Mesenchymal stem cell (in vitro differentiated cells and primary cell): ENCODE results near the gene CERKL.

Experiments used
- DNase-seq: peaks from one replicate; pipeline ENCODE4 v3.0.0-alpha.2; 2013
- H2AFZ ChIP-seq: one replicate; pipeline ENCODE4 v1.6.1; 2013; ENCODE audit warnings: low read depth, mild to moderate bottlenecking, control low read depth, inconsistent platforms, low read length, moderate library complexity
- H2AK5ac ChIP-seq: 2 replicates; pipeline ENCODE4 v1.6.1; 2013; ENCODE audit warnings: low read length, moderate library complexity, mild to moderate bottlenecking, inconsistent platforms; ENCODE audit not compliant: severe bottlenecking
- H2BK120ac ChIP-seq: one replicate; pipeline ENCODE4 v1.6.1; 2013; ENCODE audit warnings: low read depth, mild to moderate bottlenecking, inconsistent platforms, low read length, moderate library complexity
- H2BK12ac ChIP-seq, 2 experiments: one replicate each; pipeline ENCODE4 v1.6.1; 2013; ENCODE audit warnings: inconsistent platforms in 2 of 2, low read length in 2 of 2, mild to moderate bottlenecking in 2 of 2, moderate library complexity in 2 of 2, control low read depth in 1 of 2
- H2BK15ac ChIP-seq: one replicate; pipeline ENCODE4 v1.6.1; 2013; ENCODE audit warnings: mild to moderate bottlenecking, low read depth, inconsistent platforms; ENCODE audit not compliant: poor library complexity, severe bottlenecking
- H2BK5ac ChIP-seq: 2 replicates; pipeline ENCODE4 v1.6.1; 2013; ENCODE audit warnings: low read depth, mild to moderate bottlenecking, low read length, control low read depth, inconsistent platforms; ENCODE audit not compliant: poor library complexity, severe bottlenecking
- H3K14ac ChIP-seq, 2 experiments: one replicate each; pipeline ENCODE4 v1.6.1; 2013; ENCODE audit warnings: inconsistent platforms in 2 of 2, low read length in 2 of 2, control low read depth in 1 of 2, mild to moderate bottlenecking in 1 of 2, moderate library complexity in 1 of 2
- H3K18ac ChIP-seq, 2 experiments: one replicate each; pipeline ENCODE4 v1.6.1; 2013; ENCODE audit warnings: inconsistent platforms in 2 of 2, low read length in 2 of 2, control low read depth in 1 of 2, low read depth in 1 of 2, mild to moderate bottlenecking in 1 of 2
- H3K23ac ChIP-seq, 2 experiments: one replicate each; pipeline ENCODE4 v1.6.1; 2013; ENCODE audit warnings: inconsistent platforms in 2 of 2, low read length in 2 of 2, mild to moderate bottlenecking in 2 of 2, moderate library complexity in 2 of 2, control low read depth in 1 of 2
- H3K27ac ChIP-seq: 2 replicates; pipeline ENCODE4 v1.5.1; 2013; ENCODE audit warnings: mild to moderate bottlenecking, moderate library complexity, low read length, control low read depth, inconsistent platforms; ENCODE audit not compliant: poor library complexity, severe bottlenecking
- H3K27me3 ChIP-seq, 2 experiments: 2 replicates each; pipeline versions ENCODE4 v1.6.1 to v1.7.0; 2013; ENCODE audit warnings: low read length in 2 of 2, mild to moderate bottlenecking in 2 of 2, moderate library complexity in 2 of 2, control low read depth in 1 of 2, inconsistent platforms in 1 of 2; ENCODE audit not compliant: control insufficient read depth in 1 of 2, insufficient read depth in 1 of 2
- H3K36me3 ChIP-seq, 2 experiments: 2 replicates each; pipeline versions ENCODE4 v1.6.1 to v1.7.0; 2013; ENCODE audit warnings: low read length in 2 of 2, control low read depth in 1 of 2, inconsistent platforms in 1 of 2, low read depth in 1 of 2, mild to moderate bottlenecking in 1 of 2; ENCODE audit not compliant: insufficient read depth in 2 of 2, control insufficient read depth in 1 of 2
- H3K4ac ChIP-seq, 2 experiments: one replicate each; pipeline ENCODE4 v1.6.1; 2013; ENCODE audit warnings: inconsistent platforms in 2 of 2, low read length in 2 of 2, mild to moderate bottlenecking in 2 of 2, moderate library complexity in 2 of 2, control low read depth in 1 of 2, low read depth in 1 of 2
- H3K4me1 ChIP-seq: 2 replicates; pipeline ENCODE4 v1.6.1; 2013; ENCODE audit warnings: low read depth, low read length, control low read depth; ENCODE audit not compliant: control insufficient read depth, insufficient read depth
- H3K4me2 ChIP-seq: 2 replicates; pipeline ENCODE4 v1.6.1; 2013; ENCODE audit warnings: low read length, mild to moderate bottlenecking, inconsistent platforms; ENCODE audit not compliant: poor library complexity, severe bottlenecking
- H3K4me3 ChIP-seq, 2 experiments: 2 replicates each; pipeline versions ENCODE4 v1.5.1 to v1.7.0; 2013; ENCODE audit warnings: low read length in 2 of 2, mild to moderate bottlenecking in 2 of 2, control low read depth in 1 of 2, low read depth in 1 of 2; ENCODE audit not compliant: insufficient read depth in 1 of 2
- H3K79me1 ChIP-seq: replicated peaks from 2 replicates; pipeline ENCODE4 v1.6.1; 2013; ENCODE audit warnings: mild to moderate bottlenecking, control low read depth, low read length, inconsistent platforms; ENCODE audit not compliant: poor library complexity, severe bottlenecking
- H3K9ac ChIP-seq: 2 replicates; pipeline ENCODE4 v1.7.0; 2013; ENCODE audit warnings: mild to moderate bottlenecking, low read length, moderate library complexity
- H3K9me3 ChIP-seq: 2 replicates; pipeline ENCODE4 v1.7.0; 2013; ENCODE audit warnings: mild to moderate bottlenecking, low read length; ENCODE audit not compliant: control insufficient read depth
- H4K8ac ChIP-seq: one replicate; pipeline ENCODE4 v1.6.1; 2013; ENCODE audit warnings: inconsistent platforms, mild to moderate bottlenecking, low read length, moderate library complexity
- H4K91ac ChIP-seq: one replicate; pipeline ENCODE4 v1.6.1; 2013; ENCODE audit warnings: mild to moderate bottlenecking, low read length, inconsistent platforms
- WGBS: methylation state at CpG from one replicate; pipeline ENCODE4 v1.1.7; 2013; ENCODE audit warnings: mixed read lengths; 5-methylcytosine and 5-hydroxymethylcytosine counted together

CERKL gene

GRCh38 chr2:181520253-181520652 lies 136.7 kb downstream of the CERKL start:
- no peaks in the 10 kb centered on the region for H3K9me3 ChIP-seq
- H3K4me1 ChIP-seq, result no peaks in the 10 kb centered on the region
- no peak overlapping the region for H2BK15ac ChIP-seq
- no peak overlapping the region for H3K4ac ChIP-seq
- H2BK120ac ChIP-seq, result no peak overlapping the region
- peaks cover 0 to 10% of the 10 kb centered on the region in 2 experiments for H3K36me3 ChIP-seq
- no peak overlapping the region for H3K4me2 ChIP-seq
- H2BK12ac ChIP-seq, result no peak overlapping the region
- H3K14ac ChIP-seq, result no peak overlapping the region
- H3K79me1 ChIP-seq, result no peaks in the 10 kb centered on the region
- no peak overlapping the region for H3K27ac ChIP-seq
- no peak overlapping the region for H4K91ac ChIP-seq
- no peak overlapping the region for H3K23ac ChIP-seq
- no peak overlapping the region for H2AFZ ChIP-seq
- H3K9ac ChIP-seq, result no peak overlapping the region
- no peak for DNase-seq
- no peaks in the 10 kb centered on the region for H3K27me3 ChIP-seq
- H4K8ac ChIP-seq, result no peak overlapping the region
- H2BK5ac ChIP-seq, result no peak overlapping the region
- H3K18ac ChIP-seq, result no peak overlapping the region
- no peak overlapping the region for H2AK5ac ChIP-seq
- WGBS, result 95% methylated on average over 1 of the region's 1 CpG
- no peak overlapping the region for H3K4me3 ChIP-seq

- Histone ChIP-seq H3K4me3 (no peak overlapping the region), H3K23ac (no peak overlapping the region), H3K27me3 (no peaks in the 10 kb centered on the region), H3K4me1 (no peaks in the 10 kb centered on the region), H3K79me1 (no peaks in the 10 kb centered on the region), H3K36me3 (peaks cover 0 to 22% of the 10 kb centered on the region in 2 experiments), H3K27ac (no peak overlapping the region), H3K9ac (no peak overlapping the region), H3K4me2 (no peak overlapping the region), H2BK5ac (no peak overlapping the region), H3K18ac (no peak overlapping the region), H2BK120ac (no peak overlapping the region), H2AFZ (no peak overlapping the region), H3K9me3 (no peaks in the 10 kb centered on the region), H2BK12ac (no peak overlapping the region), H4K8ac (no peak overlapping the region), H4K91ac (no peak overlapping the region), H3K14ac (no peak overlapping the region), H2BK15ac (no peak overlapping the region), H3K4ac (no peak overlapping the region), H2AK5ac (no peak overlapping the region)
- 33% methylated on average over 1 of the region's 1 CpG for WGBS
- no peak for DNase-seq
These were observed 139.1 kb downstream of the CERKL start for GRCh38 chr2:181517685-181518301.

GRCh38 chr2:181516992-181517391 lies 139.9 kb downstream of the CERKL start:
- peaks cover 0 to 23% of the 10 kb centered on the region in 2 experiments for H3K36me3 ChIP-seq
- no peak overlapping the region for H4K91ac ChIP-seq

GRCh38 chr2:181515719-181516118 lies 141.2 kb downstream of the CERKL start:
- H3K4ac ChIP-seq, result no peak overlapping the region
- H3K9ac ChIP-seq, result no peak overlapping the region
- H4K8ac ChIP-seq, result no peak overlapping the region
- no peak overlapping the region for H2AK5ac ChIP-seq
- no peak overlapping the region for H2AFZ ChIP-seq
- H2BK12ac ChIP-seq, result no peak overlapping the region
- DNase-seq, result no peak
- no peaks in the 10 kb centered on the region for H3K9me3 ChIP-seq
- no peak overlapping the region for H3K14ac ChIP-seq
- no peak overlapping the region for H3K4me3 ChIP-seq
- no peaks in the 10 kb centered on the region for H3K27me3 ChIP-seq
- H4K91ac ChIP-seq, result no peak overlapping the region
- H3K4me2 ChIP-seq, result no peak overlapping the region
- WGBS, result no CpG with 5 or more reads among the region's 3 CpGs
- no peak overlapping the region for H3K18ac ChIP-seq
- H3K36me3 ChIP-seq, result peaks cover 0 to 28% of the 10 kb centered on the region in 2 experiments
- no peak overlapping the region for H3K27ac ChIP-seq
- H3K23ac ChIP-seq, result no peak overlapping the region
- H3K4me1 ChIP-seq, result no peaks in the 10 kb centered on the region
- no peak overlapping the region for H2BK15ac ChIP-seq
- no peaks in the 10 kb centered on the region for H3K79me1 ChIP-seq
- H2BK120ac ChIP-seq, result no peak overlapping the region
- H2BK5ac ChIP-seq, result no peak overlapping the region

More at GRCh38 chr2:181516992-181517391, 139.9 kb downstream of the CERKL start:
- Histone ChIP-seq H3K4ac (no peak overlapping the region), H3K4me2 (no peak overlapping the region), H4K8ac (no peak overlapping the region), H3K4me3 (no peak overlapping the region), H3K27me3 (no peaks in the 10 kb centered on the region), H3K14ac (no peak overlapping the region), H3K23ac (no peak overlapping the region), H2AK5ac (no peak overlapping the region), H3K79me1 (no peaks in the 10 kb centered on the region), H3K9me3 (no peaks in the 10 kb centered on the region), H3K27ac (no peak overlapping the region), H2BK120ac (no peak overlapping the region), H3K9ac (no peak overlapping the region), H2BK5ac (no peak overlapping the region), H3K18ac (no peak overlapping the region), H2AFZ (no peak overlapping the region), H3K4me1 (no peaks in the 10 kb centered on the region), H2BK12ac (no peak overlapping the region), H2BK15ac (no peak overlapping the region)
- no peak for DNase-seq
